ENCODE results near the gene ZEB1. TPM values are rescaled to one million over a fixed set of nuclear protein-coding genes. Genes with fewer than 3 reads are reported as not detected.

ZEB1 gene
- total and polyA plus RNA-seq, 2 of the 13 experiments (the other 11 are each of a cell fraction or from before 2014, with no cell fraction given), result 9.6 to 18.0 TPM

DNA sequence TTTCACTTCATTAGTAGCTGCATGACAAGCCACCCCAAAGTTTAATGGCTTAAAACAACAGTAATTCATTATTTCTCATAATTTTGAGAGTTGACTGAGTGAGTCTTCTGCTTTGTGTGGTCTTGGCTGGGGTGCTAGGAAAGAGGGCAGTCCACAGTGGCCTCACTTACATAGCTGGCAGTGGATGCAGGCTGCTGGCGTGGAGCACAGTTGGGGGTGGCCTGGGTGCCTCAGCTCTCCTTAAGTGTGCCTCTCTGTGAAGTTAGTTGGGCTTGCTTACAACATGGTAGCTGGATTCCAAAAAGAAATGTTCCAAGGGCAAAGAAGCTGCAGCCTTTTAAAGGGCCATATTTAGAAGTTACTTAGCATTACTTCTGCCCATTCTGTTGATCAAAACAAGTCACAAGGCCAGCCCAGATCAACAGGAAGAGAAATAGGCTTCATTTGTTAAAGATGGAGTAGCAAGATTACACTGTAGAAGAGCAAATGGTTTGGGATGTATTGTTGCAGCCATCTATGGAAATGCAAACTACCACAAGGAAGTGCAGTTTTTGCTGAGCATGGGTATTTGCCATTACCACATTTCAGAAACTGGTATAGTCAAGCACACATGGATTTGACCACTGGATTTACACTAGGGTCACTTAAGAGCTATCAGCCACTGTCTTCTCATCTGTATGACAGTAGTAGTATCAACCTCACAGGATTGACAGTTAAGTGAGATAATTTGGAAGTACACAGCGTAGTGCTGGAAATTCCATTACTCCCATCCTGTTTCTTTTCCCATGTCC lies 33.6 kb downstream of the ZEB1 start:
- Histone ChIP-seq H3K4me1 (ENCODE audit: insufficient read depth, low read length) (no peaks in the 10 kb centered on the region), H2AFZ (ENCODE audit: low read length) (no peak overlapping the region), H3K27ac (ENCODE audit: extremely low read length, insufficient read depth, low read length) (no peak overlapping the region), H3K79me2 (ENCODE audit: insufficient read depth, low read length) (peaks cover 64% of the 10 kb centered on the region), H3K4me3 (replicated peaks in 1 of 3; ENCODE audit: insufficient read depth in 1 of 3, low read depth in 2 of 3, low read length in 3 of 3) (no peak overlapping the region), H3K36me3 (replicated peaks in 1 of 2; ENCODE audit: control insufficient read depth in 1 of 2, insufficient read depth in 2 of 2, low read length in 2 of 2) (no peaks in the 10 kb centered on the region), H3K9me3 (ENCODE audit: low read length) (no peaks in the 10 kb centered on the region), H4K20me1 (ENCODE audit: insufficient read depth, low read length) (peaks cover 22% of the 10 kb centered on the region), H3K27me3 (ENCODE audit: control insufficient read depth in 1 of 2, insufficient read depth in 2 of 2, low read length in 2 of 2) (no peaks in the 10 kb centered on the region), H3K9ac (ENCODE audit: insufficient read depth, low read depth, low read length) (no peak overlapping the region), H3K4me2 (ENCODE audit: low read depth, low read length) (no peak overlapping the region)
- 100% methylated on average over 2 of the region's 2 CpGs for WGBS (ENCODE audit: low lambda C conversion rate)
- in situ Hi-C loops (cut with HindIII; ENCODE audit: extremely low pct_ligation_motif_present, low pct_unique_long_range_greater_than_20kb) (no loop called here), intact Hi-C loops (cut with micrococcal nuclease; ENCODE audit: unreplicated experiment) (no loop called here)
- ChIA-PET CTCF (ENCODE audit: low intra/inter-chr PET ratio, low total read pairs) (no interaction called here), POLR2A (no interaction called here)
- no peak for FAIRE-seq
- TF ChIP-seq, protein P1, sequence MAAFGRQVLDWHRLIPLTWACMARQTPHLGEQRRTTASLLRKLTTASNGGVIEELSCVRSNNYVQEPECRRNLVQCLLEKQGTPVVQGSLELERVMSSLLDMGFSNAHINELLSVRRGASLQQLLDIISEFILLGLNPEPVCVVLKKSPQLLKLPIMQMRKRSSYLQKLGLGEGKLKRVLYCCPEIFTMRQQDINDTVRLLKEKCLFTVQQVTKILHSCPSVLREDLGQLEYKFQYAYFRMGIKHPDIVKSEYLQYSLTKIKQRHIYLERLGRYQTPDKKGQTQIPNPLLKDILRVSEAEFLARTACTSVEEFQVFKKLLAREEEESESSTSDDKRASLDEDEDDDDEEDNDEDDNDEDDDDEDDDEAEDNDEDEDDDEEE (CRISPR knock-in tag; IDR thresholded peaks at IDR 0.05), result no peak
- TF ChIP-seq ZFP36 (IDR thresholded peaks at IDR 0.05; ENCODE audit: borderline replicate concordance, low read depth, low read length, partially characterized antibody) (no peak), WIZ (CRISPR knock-in tag; IDR thresholded peaks at IDR 0.05) (no peak), MAFK (conservative IDR thresholded peaks at IDR 0.05 in 1 of 2, IDR thresholded peaks at IDR 0.05 in 1 of 2; ENCODE audit: low read length in 2 of 2) (peak; percentile 76 to 81), MAFF (IDR thresholded peaks at IDR 0.05; ENCODE audit: low read depth, low read length) (peak; percentile 71), ZNF879 (CRISPR knock-in tag; IDR thresholded peaks at IDR 0.05) (no peak), CHD4 (IDR thresholded peaks at IDR 0.05; ENCODE audit: borderline replicate concordance, low read length) (no peak), RAD51 (IDR thresholded peaks at IDR 0.05; ENCODE audit: borderline replicate concordance) (no peak)
- no peak for DNase-seq (ENCODE audit: low spot score)
- no TSS peak for BruUV-seq (replicated peaks)
- ATAC-seq, result no peak
